Activated CD8-positive, alpha-beta T cell treated with anti-CD3 and anti-CD28 coated beads, Interleukin-2, amount 10 ng/mL, durations not matched to agents 7 days and 5 days (primary cell): Measurements from ENCODE around the gene CFC1B. TPM values are rescaled to one million over a fixed set of nuclear protein-coding genes. Genes with fewer than 3 reads are reported as not detected.
"Not testable (repeated sequence)": the region's sequence is repeated elsewhere in the genome, so short reads cannot be mapped to it uniquely, and the experiment has no call there.

ENCODE experiments used
- ATAC-seq: fragments of 150-1000 bp; cut with Tn5 transposase; one replicate; pipeline ENCODE4 v1.10.0; 2021; ENCODE audit warnings: moderate library complexity
- CTCF ChIA-PET: fragments of 350-600 bp; sonication (Branson Sonifier 250); formaldehyde crosslinking; loops from one replicate; lab custom pipeline; 2021; ENCODE audit warnings: antibody characterized with exemption; lab: Charles Lee
- POLR2A ChIA-PET: fragments of 350-600 bp; sonication (Branson Sonifier 250); formaldehyde crosslinking; loops from one replicate; lab custom pipeline; 2021; ENCODE audit warnings: antibody characterized with exemption; lab: Charles Lee
- DNase-seq: peaks from one replicate; pipeline ENCODE4 v3.0.0-alpha.2; 2020
- H3K27ac Mint-ChIP-seq: one replicate; pipeline ENCODE4 v1.8.0; 2021; ENCODE audit warnings: mild to moderate bottlenecking, mixed read lengths
- H3K27me3 Mint-ChIP-seq: one replicate; pipeline ENCODE4 v1.8.0; 2021; ENCODE audit warnings: low read depth, mixed read lengths
- H3K36me3 Mint-ChIP-seq: one replicate; pipeline ENCODE4 v1.8.0; 2021; ENCODE audit warnings: low read depth, mixed read lengths
- H3K4me1 Mint-ChIP-seq: one replicate; pipeline ENCODE4 v1.8.0; 2021; ENCODE audit warnings: low read depth, mixed read lengths
- H3K4me3 Mint-ChIP-seq: one replicate; pipeline ENCODE4 v1.8.0; 2021; ENCODE audit warnings: mild to moderate bottlenecking, mixed read lengths
- H3K9me3 Mint-ChIP-seq: one replicate; pipeline ENCODE4 v1.8.0; 2022; ENCODE audit warnings: mixed read lengths; ENCODE audit not compliant: insufficient read depth
- total RNA-seq, 2 experiments: library from RNA; stranded (reverse); gene quantifications; one replicate each; pipeline ENCODE4 v1.2.3, GENCODE V29; 2021

The CFC1B gene
- total RNA-seq: not detected

- DNase-seq, H3K4me1 Mint-ChIP-seq, POLR2A ChIA-PET, H3K4me3 Mint-ChIP-seq, ATAC-seq, H3K27ac Mint-ChIP-seq, CTCF ChIA-PET, H3K36me3 Mint-ChIP-seq, H3K9me3 Mint-ChIP-seq, H3K27me3 Mint-ChIP-seq: not testable (repeated sequence)
These were observed at the start of gene CFC1B for GRCh38 chr2:130520992-130521391. TSS of gene CFC1B (plus strand) at chr2:130521222. CDS start at chr2:130521485, 263 bp downstream.

GRCh38 chr2:130491073-130491472 is 29.9 kb upstream of the CFC1B start:
- H3K27ac Mint-ChIP-seq, ATAC-seq, H3K9me3 Mint-ChIP-seq, H3K4me1 Mint-ChIP-seq, DNase-seq, H3K27me3 Mint-ChIP-seq, H3K4me3 Mint-ChIP-seq, H3K36me3 Mint-ChIP-seq, CTCF ChIA-PET, POLR2A ChIA-PET: not testable (repeated sequence)

DNA sequence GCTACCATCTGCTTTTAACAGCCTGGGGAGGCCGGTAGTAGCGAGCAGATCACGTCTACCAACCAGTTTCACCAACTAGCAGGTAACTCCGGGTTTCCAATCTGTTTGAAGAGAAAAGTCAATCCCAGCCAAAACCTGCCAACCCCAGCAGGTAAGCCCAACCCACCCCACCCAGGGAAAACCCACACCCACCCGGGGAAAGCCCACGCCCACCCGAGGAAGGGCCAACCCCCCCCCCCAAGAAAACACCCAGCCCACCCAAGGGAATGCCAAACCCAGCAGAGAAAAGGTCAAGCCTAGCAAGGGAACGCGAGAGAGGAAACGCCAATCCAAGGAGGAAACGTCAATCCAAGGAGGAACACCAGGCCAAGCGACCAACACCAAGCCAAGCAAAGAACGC is 11.8 kb upstream of the CFC1B start, which contains the start of gene POTEI:
TSS of gene POTEI (minus strand) at position 101 of the 400 bp plus-strand sequence. CDS start at position 8, 93 bp downstream.
- H3K27ac Mint-ChIP-seq, H3K4me1 Mint-ChIP-seq, H3K36me3 Mint-ChIP-seq, POLR2A ChIA-PET, H3K9me3 Mint-ChIP-seq, H3K27me3 Mint-ChIP-seq, CTCF ChIA-PET, H3K4me3 Mint-ChIP-seq, ATAC-seq, DNase-seq: not testable (repeated sequence)

GRCh38 chr2:130510807-130511746 is 9.9 kb upstream of the CFC1B start:
- DNase-seq, H3K27me3 Mint-ChIP-seq, H3K36me3 Mint-ChIP-seq, H3K4me3 Mint-ChIP-seq, POLR2A ChIA-PET, ATAC-seq, H3K9me3 Mint-ChIP-seq, H3K27ac Mint-ChIP-seq, CTCF ChIA-PET, H3K4me1 Mint-ChIP-seq: not testable (repeated sequence)

DNA sequence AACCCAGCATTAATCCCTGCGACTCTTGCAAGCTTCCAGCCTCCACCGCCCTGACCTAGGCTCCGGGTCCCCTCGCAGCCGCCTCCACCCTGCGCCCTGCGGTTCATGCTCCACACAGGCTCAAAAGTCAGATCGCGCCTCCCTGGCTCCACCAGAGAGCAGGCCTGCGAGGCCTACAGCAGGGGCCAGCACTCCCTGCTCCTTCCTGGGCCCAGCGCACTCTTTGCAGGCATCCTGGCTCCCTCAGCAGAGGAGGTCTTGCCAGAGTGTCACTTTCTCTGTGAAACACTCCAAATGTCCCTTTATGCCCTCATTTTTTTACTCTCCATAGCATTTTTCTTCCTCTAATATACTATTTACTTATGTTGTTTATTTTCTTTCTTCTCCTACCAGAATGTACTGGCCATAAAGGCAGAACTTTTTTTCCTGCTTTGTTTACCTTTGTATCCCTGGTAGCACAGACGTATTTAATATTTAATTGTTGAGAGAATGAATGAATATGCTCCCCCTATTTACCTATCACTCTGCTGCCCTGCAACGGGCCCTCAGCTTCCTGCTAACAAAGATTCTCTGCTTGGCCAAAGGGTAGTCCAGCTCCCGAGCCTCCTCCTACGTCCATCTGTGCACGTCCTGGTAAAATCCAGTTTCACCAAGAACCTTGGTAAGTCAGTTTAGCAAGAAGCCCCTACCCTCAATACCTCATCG is 9.1 kb upstream of the CFC1B start:
- H3K27ac Mint-ChIP-seq, ATAC-seq, H3K27me3 Mint-ChIP-seq, H3K9me3 Mint-ChIP-seq, POLR2A ChIA-PET, CTCF ChIA-PET, H3K36me3 Mint-ChIP-seq, H3K4me1 Mint-ChIP-seq, DNase-seq, H3K4me3 Mint-ChIP-seq: not testable (repeated sequence)

- POLR2A ChIA-PET, H3K27ac Mint-ChIP-seq, H3K27me3 Mint-ChIP-seq, H3K36me3 Mint-ChIP-seq, H3K9me3 Mint-ChIP-seq, ATAC-seq, CTCF ChIA-PET, H3K4me3 Mint-ChIP-seq, H3K4me1 Mint-ChIP-seq, DNase-seq: not testable (repeated sequence)
These were observed 2.4 kb upstream of the CFC1B start for GRCh38 chr2:130518516-130519106.

DNA sequence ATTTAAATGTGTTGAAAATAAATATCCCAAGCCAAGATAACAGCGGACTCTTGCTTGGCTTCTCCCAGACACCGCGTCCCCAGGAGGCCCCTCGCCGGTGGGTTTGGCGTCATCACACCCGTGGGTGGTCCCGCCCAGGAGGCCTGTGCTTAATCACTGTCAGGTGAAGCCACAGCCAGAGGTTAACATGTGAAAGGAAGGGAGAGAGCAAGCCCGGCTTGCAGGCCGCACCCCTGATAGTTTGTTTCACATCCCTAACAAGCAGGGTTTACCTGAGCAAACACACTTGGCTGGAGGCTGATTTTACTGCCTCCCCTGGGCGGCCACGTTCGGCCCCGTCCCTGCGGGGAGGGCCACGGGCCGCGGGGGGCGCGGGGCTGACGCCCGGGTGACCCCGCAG is 1.4 kb downstream of the CFC1B start:
- H3K4me3 Mint-ChIP-seq, ATAC-seq, H3K27ac Mint-ChIP-seq, DNase-seq, H3K36me3 Mint-ChIP-seq, H3K4me1 Mint-ChIP-seq, POLR2A ChIA-PET, H3K27me3 Mint-ChIP-seq, CTCF ChIA-PET, H3K9me3 Mint-ChIP-seq: not testable (repeated sequence)

GRCh38 chr2:130527365-130527967 is 6.4 kb downstream of the CFC1B start:
- CTCF ChIA-PET, H3K4me1 Mint-ChIP-seq, H3K27ac Mint-ChIP-seq, POLR2A ChIA-PET, ATAC-seq, H3K36me3 Mint-ChIP-seq, DNase-seq, H3K9me3 Mint-ChIP-seq, H3K4me3 Mint-ChIP-seq, H3K27me3 Mint-ChIP-seq: not testable (repeated sequence)

DNA sequence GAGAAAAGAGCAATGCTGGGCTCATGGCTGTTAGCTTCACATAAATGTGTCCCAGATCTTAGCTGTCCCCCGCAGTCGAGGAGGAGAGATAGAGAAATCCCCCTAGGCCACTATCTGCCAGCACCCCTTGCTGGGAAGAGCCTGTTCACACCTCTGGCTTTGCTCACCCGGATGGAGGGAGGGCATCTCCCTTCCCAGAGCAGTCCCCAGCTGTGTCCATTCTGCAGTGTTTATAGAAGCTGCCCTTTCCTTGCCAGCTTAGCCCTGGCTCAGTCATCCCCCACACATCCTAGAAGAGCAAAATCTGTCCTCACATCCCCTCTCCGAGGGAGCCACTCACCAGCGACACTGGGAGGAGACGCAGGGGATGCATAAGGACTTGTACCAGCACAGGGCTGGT is 8.5 kb downstream of the CFC1B start:
- H3K9me3 Mint-ChIP-seq, POLR2A ChIA-PET, H3K27ac Mint-ChIP-seq, H3K36me3 Mint-ChIP-seq, CTCF ChIA-PET, H3K27me3 Mint-ChIP-seq, H3K4me1 Mint-ChIP-seq, DNase-seq, ATAC-seq, H3K4me3 Mint-ChIP-seq: not testable (repeated sequence)

GRCh38 chr2:130530212-130530611 is 9.2 kb downstream of the CFC1B start:
- H3K4me3 Mint-ChIP-seq, H3K36me3 Mint-ChIP-seq, CTCF ChIA-PET, POLR2A ChIA-PET, H3K4me1 Mint-ChIP-seq, H3K27me3 Mint-ChIP-seq, H3K27ac Mint-ChIP-seq, H3K9me3 Mint-ChIP-seq, ATAC-seq, DNase-seq: not testable (repeated sequence)

DNA sequence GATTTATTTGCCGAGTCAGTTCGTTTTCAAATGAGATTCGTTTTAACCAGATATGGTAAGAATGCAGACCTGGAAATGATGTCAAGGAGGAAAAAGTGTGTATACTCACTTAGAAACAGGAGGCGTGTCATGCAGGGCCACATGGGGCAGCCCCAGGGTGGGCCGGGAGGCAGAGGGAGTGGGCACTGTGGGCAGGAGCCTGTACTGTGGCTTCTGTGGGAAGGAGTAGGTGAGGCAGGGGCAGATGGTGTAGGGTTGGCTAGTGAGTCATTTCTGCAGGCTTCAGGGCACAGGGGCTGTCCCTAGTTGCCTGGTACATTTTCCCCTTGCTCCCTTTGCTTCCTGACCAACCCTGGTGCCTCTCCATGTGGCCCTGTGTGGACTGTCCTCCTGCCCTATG is 10.2 kb downstream of the CFC1B start:
- H3K4me1 Mint-ChIP-seq, CTCF ChIA-PET, H3K36me3 Mint-ChIP-seq, DNase-seq, ATAC-seq, H3K27ac Mint-ChIP-seq, H3K27me3 Mint-ChIP-seq, POLR2A ChIA-PET, H3K9me3 Mint-ChIP-seq, H3K4me3 Mint-ChIP-seq: not testable (repeated sequence)
